Limb (tissue), 2 donors: ENCODE results near the gene TMEM25.
"Not testable (repeated sequence)": the region's sequence is repeated elsewhere in the genome, so short reads cannot be mapped to it uniquely, and the experiment has no call there.

Experiments used
- DNase-seq, 2 donors: peaks; one replicate each; pipeline ENCODE4 v3.0.0-alpha.2; 2016; ENCODE audit errors: extremely low spot score in 2 of 2

TMEM25 gene

GRCh38 chr11:118532091-118532490 is 1.1 kb downstream of the TMEM25 start:
- no peak for DNase-seq

DNA sequence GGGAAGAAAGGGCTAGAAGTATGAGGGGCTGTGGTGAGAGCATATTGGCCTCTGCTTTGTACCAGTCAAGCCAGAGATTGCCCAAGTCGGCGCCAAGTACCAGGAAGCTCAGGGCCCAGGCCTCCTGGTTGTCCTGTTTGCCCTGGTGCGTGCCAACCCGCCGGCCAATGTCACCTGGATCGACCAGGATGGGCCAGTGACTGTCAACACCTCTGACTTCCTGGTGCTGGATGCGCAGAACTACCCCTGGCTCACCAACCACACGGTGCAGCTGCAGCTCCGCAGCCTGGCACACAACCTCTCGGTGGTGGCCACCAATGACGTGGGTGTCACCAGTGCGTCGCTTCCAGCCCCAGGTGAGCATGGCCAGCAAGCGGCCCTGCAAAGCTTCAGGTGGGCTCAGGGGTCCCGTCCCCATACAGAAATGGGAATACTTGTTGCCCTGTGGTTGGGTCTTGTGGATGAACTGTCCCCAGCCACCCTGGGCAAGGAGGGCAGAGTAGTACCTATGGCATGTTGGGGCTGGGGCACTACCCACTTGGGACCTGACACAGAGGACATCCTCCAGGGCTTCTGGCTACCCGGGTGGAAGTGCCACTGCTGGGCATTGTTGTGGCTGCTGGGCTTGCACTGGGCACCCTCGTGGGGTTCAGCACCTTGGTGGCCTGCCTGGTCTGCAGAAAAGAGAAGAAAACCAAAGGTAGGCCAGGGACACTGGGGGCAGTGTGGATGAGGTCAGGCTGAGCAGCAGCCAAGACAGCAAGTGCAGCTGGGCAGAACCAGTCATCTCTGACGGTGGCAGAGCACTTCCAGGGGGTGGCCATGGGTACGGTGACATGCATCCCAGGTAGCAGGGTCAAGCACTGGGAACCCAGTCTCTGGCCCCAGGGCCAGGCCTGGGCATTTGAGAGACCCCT is 2.1 kb downstream of the TMEM25 start:
- DNase-seq = no peak

GRCh38 chr11:118533769-118534729 is 3.1 kb downstream of the TMEM25 start:
- DNase-seq = no peak

DNA sequence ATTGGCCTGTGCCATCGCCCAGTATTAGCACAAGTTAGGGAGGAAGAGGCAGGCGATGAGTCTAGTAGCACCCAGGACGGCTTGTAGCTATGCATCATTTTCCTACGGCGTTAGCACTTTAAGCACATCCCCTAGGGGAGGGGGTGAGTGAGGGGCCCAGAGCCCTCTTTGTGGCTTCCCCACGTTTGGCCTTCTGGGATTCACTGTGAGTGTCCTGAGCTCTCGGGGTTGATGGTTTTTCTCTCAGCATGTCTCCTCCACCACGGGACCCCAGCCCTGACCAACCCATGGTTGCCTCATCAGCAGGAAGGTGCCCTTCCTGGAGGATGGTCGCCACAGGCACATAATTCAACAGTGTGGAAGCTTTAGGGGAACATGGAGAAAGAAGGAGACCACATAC is 4.3 kb downstream of the TMEM25 start:
- DNase-seq = no peak

DNA sequence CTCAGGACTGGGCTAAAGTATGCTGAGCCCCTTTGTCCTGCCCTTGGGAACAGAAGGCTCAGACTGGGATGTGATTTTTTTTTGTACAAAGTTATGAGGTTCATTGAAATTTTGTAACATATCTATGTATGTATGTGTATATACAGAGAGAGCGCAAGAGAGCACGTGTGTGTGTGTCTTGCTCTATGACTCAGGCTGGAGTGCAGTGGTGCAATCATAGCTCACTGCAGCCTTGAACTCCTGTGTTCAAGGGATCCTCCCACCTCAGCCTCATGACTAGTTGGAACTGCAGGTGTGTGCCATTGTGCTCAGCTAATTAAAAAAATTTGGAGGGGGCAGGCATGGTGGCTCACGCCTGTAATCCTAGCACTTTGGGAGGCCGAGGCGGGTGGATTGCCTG is 5.7 kb downstream of the TMEM25 start:
- DNase-seq = no peak

DNA sequence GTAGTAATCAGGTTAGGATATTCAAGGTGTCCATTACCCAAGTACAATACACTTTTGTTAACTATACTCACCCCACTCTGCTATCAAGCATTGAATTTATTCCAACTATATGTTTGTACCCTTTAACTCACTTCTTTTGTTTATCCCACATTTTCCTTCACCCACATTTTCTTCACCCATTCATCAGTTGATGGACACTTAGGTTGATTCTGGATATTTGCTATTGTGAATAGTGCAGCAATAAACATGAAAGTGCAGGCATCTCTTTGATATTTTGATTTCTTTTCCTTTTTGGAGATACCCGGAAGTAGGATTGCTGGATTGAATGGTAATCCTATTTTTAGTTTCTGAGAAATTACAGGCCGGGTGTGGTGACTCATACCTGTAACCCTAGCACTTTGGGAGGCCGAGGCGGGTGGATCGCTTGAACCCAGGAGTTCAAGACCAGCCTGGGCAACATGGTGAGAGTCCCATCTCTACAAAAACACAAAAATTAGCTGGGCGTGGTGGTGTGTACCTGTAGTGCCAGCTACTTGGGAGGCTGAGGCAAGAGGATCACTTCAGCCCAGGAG is 6.5 kb downstream of the TMEM25 start:
- no peak for DNase-seq

- DNase-seq = no peak
Measured at GRCh38 chr11:118544010-118544646, 13.1 kb downstream of the TMEM25 start.

DNA sequence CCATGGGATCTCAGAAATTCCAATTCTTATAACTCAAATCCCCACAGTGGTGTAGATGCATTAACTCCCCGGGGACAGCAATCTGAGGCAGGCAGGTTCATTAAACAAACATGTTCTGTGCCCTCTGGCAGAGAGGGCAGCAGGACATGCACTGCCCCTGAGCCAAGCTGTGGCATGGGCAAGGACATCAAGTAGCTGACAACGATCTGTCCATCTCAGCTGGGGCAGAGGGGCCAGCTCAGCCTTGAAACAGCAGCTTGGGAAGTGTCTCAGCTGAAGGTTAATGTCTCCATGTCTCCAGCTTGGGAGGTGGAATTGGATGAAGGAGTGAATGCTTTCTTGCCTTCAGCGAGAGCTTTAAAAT is 13.6 kb downstream of the TMEM25 start:
- DNase-seq = no peak

DNA sequence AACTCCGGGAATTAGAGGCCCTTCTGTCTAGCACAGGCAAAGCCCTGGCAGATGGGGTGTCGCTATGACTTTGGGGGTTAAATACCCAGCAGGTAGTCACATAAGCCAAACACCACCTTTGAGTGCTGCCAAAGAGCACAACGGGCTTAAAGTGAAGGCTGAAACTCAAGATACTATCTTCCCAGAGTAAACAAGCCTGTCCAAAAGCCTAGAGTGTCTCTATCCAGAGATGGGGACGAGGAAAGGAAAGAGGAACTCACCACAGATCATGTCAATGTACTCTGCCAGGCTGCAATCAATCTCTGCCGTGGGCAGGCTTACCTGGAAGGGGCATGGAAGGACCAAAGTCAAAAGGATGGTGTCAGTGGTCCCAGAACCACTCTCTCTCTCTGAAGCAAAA is 14.5 kb downstream of the TMEM25 start:
- DNase-seq = no peak

GRCh38 chr11:118547132-118547531 is 16.1 kb downstream of the TMEM25 start:
- DNase-seq = no peak

DNA sequence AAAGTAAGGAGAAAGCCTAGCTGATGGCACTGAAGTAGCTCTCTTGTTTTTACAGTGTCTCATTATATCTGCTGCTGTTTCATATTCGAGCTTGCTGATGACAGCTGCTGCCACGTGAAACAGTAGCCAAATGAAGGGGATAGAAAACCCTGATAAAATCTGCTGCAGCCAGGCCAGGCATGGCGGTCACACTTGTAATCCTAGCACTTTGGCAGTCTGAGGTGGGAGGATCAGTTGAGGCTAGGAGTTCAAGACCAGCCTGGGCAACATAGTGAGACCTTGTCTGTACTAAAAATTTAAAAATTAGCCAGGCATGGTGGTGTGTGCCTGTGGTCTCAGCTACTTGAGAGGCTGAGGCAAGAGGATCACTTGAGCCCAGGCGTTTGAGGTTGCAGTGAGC is 21.3 kb downstream of the TMEM25 start:
- no peak for DNase-seq

DNA sequence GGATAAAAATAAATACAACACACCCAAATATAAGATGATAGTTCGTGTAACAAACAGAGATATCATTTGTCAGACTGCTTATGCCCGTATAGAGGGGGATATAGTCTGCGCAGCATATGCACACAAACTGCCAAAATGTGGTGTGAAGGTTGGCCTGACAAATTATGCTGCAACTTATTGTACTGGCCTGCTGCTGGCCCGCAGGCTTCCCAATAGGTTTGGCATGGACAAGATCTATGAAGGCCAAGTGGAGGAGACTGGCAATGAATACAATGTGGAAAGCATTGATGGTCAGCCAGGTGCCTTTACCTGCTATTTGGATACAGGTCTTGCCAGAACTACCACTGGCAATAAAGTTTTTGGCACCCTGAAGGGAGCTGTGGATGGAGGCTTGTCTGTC is 29.8 kb downstream of the TMEM25 start:
- DNase-seq = no peak

DNA sequence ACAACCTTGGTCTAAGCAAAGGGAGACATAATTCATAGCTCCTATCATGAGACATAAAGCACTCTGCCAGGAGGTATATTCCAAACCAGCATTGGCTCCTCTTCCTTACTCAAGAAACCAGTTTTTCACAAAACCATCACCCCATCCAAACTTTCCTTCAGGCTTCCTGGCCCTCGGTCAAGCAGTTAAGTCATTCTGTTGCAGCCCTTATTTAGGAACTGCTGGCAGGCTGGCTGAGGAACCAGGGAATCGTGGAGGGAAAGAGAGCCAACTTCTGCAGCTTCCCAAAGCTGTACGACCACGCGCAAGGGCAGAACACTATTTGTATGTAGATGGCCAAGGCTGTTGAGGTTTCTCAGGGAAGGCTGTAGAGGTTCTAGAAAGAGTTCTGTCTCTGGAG is 34.1 kb downstream of the TMEM25 start:
- DNase-seq = peak; percentile 24 to 40

DNA sequence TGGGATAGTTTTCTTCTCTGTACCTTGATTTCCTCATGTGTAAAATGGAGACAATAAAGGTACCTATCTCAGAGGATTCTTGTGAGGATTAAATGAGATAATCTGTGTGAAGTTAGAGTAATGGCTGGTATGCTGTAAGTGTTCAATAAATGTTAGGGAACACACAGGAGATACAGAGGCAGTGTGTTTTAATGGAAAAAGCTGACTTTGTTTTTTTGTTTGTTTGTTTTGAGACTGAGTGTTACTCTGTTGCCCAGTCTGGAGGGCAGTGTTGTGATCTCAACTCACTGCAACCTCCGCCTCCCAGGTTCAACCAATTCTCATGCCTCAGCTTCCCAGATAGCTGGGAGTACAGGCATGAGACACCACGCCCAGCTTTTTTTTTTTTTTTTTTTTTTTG is 38.7 kb downstream of the TMEM25 start:
- DNase-seq = no peak

GRCh38 chr11:118570787-118571186 is 39.8 kb downstream of the TMEM25 start:
- no peak for DNase-seq

GRCh38 chr11:118571701-118572060 is 40.7 kb downstream of the TMEM25 start:
- peak in 1 of 2 donors; percentile 45 for DNase-seq

GRCh38 chr11:118572061-118572980 is 41.3 kb downstream of the TMEM25 start, which contains the start of gene ARCN1:
Gene ARCN1 (plus strand): TSS chr11:118572409. CDS start chr11:118572548, 139 bp downstream.
- DNase-seq = peak; percentile 84 to 95

- peak in 1 of 2 donors; percentile 11 for DNase-seq
Measured at GRCh38 chr11:118572981-118573550, 42.1 kb downstream of the TMEM25 start.

DNA sequence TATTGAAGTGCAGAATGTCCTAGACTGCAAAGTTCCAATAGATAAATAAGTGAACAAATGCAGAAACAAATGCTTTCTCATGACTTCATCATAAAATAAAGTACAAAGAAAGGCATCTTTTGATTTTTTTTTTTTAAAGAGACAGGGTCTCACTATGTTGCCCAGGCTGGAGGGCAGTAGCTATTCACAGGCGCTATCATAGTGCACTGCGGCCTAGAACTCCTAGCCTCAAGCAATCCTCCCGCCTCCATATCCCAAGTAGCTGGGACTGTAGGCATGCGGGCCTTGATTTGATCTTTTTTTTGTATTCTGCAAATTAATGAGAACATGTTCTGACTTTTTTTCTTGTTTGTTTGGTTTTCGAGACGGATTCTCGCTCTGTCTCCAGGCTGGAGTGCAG is 43.6 kb downstream of the TMEM25 start:
- no peak for DNase-seq

GRCh38 chr11:118577995-118578394 is 47.0 kb downstream of the TMEM25 start:
- not testable (repeated sequence) for DNase-seq
